ENCODE measurements around the gene MOSMO. TPM values are rescaled to one million over a fixed set of nuclear protein-coding genes. Genes with fewer than 3 reads are reported as not detected.

The MOSMO gene
- total and polyA plus RNA-seq, 2 donors (not counting 3 experiments of a cell fraction or from before 2014, with no cell fraction given), result 15.9 to 22.0 TPM

- H3K9me1 ChIP-seq (replicated peaks; ENCODE audit: control insufficient read depth, extremely low read depth, insufficient read depth, low read length), result no peaks in the 10 kb centered on the region
- ChIA-PET POLR2A (no interaction called here), CTCF (no interaction called here)
- H3K4me2 ChIP-seq (ENCODE audit: insufficient read depth, low read length), result no peak overlapping the region
- H3K27ac ChIP-seq (ENCODE audit: insufficient read depth, low read depth, low read length), result no peak overlapping the region
- H3K36me3 ChIP-seq (ENCODE audit: control insufficient read depth in 2 of 2, extremely low read depth in 1 of 2, insufficient read depth in 2 of 2, low read length in 2 of 2), result no peaks in the 10 kb centered on the region
- no peaks in the 10 kb centered on the region for H4K20me1 ChIP-seq (replicated peaks; ENCODE audit: control insufficient read depth, extremely low read depth, insufficient read depth, low read length)
- H2AFZ ChIP-seq (ENCODE audit: low read depth, low read length), result no peak overlapping the region
- intact Hi-C loops (cut with micrococcal nuclease), result loop anchor here (5.0 kb wide), 1 partner anchor 49 kb away; no protein-coding TSS in a partner anchor
- DNase-seq (ENCODE audit: low read depth, low spot score), result no peak
- H3K9me3 ChIP-seq (replicated peaks; ENCODE audit: control insufficient read depth, insufficient read depth, low read length), result no peaks in the 10 kb centered on the region
- no peaks in the 10 kb centered on the region for H3K79me2 ChIP-seq (ENCODE audit: control insufficient read depth, insufficient read depth, low read length)
- no peak overlapping the region for H3K4me3 ChIP-seq (replicated peaks in 1 of 3; ENCODE audit: insufficient read depth in 1 of 3, low read depth in 1 of 3, low read length in 3 of 3)
- dilution Hi-C loops (cut with MboI; ENCODE audit: extremely low pct_ligation_motif_present, low sequenced_read_pairs), result no loop called here
- H3K4me1 ChIP-seq (ENCODE audit: control insufficient read depth, extremely low read depth, insufficient read depth, low read length), result no peaks in the 10 kb centered on the region
- TF ChIP-seq MYC (IDR thresholded peaks at IDR 0.05; ENCODE audit: low read depth, low read length) (no peak), POLR2AphosphoS5 (IDR thresholded peaks at IDR 0.05; ENCODE audit: insufficient read depth, low read depth, low read length) (no peak), POLR2A (IDR thresholded peaks at IDR 0.05; ENCODE audit: low read depth, low read length) (no peak), EZH2 (IDR thresholded peaks at IDR 0.05; ENCODE audit: borderline replicate concordance, low read depth, low read length, severe bottlenecking) (no peak), FOS (IDR thresholded peaks at IDR 0.05; ENCODE audit: borderline replicate concordance, insufficient read depth, low read length) (no peak), CTCF (IDR thresholded peaks at IDR 0.05; ENCODE audit: extremely low read depth in 1 of 2, insufficient read depth in 1 of 2, low read depth in 1 of 2, low read length in 2 of 2) (no peak), MAX (IDR thresholded peaks at IDR 0.05; ENCODE audit: insufficient read depth, insufficient read length) (no peak)
- no peak overlapping the region for H3K9ac ChIP-seq (replicated peaks; ENCODE audit: extremely low read depth, insufficient read depth, low read length)
- FAIRE-seq, result no peak
- no TSS peak for BruUV-seq (replicated peaks)
- H3K27me3 ChIP-seq (ENCODE audit: control insufficient read depth in 2 of 2, insufficient read depth in 2 of 2, low read length in 2 of 2), result peaks cover 0 to 3% of the 10 kb centered on the region in 2 experiments
These were observed 115.2 kb downstream of the MOSMO start for GRCh38 chr16:22123146-22123545.

All from endothelial cell of umbilical vein (primary cell).